OCI-LY1 (cell line): ENCODE data around the gene GNAT1.

Source experiments
- H2AFZ ChIP-seq: fragments of 200-600 bp; sonication (generic), shearing (Covaris generic); 2 replicates; pipeline ENCODE4 v1.6.0; 2014; ENCODE audit warnings: antibody characterized with exemption, mild to moderate bottlenecking, low read length
- H3F3A ChIP-seq: fragments of 200-600 bp; sonication (generic), shearing (Covaris generic); 2 replicates; pipeline ENCODE4 v1.6.0; 2014; ENCODE audit warnings: mild to moderate bottlenecking, antibody characterized with exemption, low read length, moderate library complexity; ENCODE audit not compliant: insufficient read depth
- H3K27ac ChIP-seq: fragments of 200-600 bp; sonication (generic); 2 replicates; pipeline ENCODE4 v1.5.1; 2014; ENCODE audit warnings: low read length, mixed run types, mild to moderate bottlenecking, low read depth; ENCODE audit not compliant: poor library complexity, severe bottlenecking
- H3K27me3 ChIP-seq: fragments of 200-600 bp; sonication (generic); 2 replicates; pipeline ENCODE4 v1.6.0; 2014; ENCODE audit warnings: antibody characterized with exemption, mild to moderate bottlenecking, low read length, moderate library complexity; ENCODE audit not compliant: insufficient read depth
- H3K36me3 ChIP-seq: fragments of 200-600 bp; sonication (generic); 2 replicates; pipeline ENCODE4 v1.6.1; 2014; ENCODE audit warnings: mild to moderate bottlenecking, antibody characterized with exemption, low read length, moderate library complexity, mixed read lengths; ENCODE audit not compliant: insufficient read depth
- H3K4me1 ChIP-seq: fragments of 200-600 bp; sonication (generic); 2 replicates; pipeline ENCODE4 v1.5.1; 2014; ENCODE audit warnings: mild to moderate bottlenecking, low read length, moderate library complexity; ENCODE audit not compliant: insufficient read depth, severe bottlenecking
- H3K4me2 ChIP-seq: fragments of 200-600 bp; sonication (generic), shearing (Covaris generic); 2 replicates; pipeline ENCODE4 v1.6.1; 2014; ENCODE audit warnings: low read length
- H3K4me3 ChIP-seq: fragments of 200-600 bp; sonication (generic); 2 replicates; pipeline ENCODE4 v1.5.1; 2014; ENCODE audit warnings: low read length, low read depth, mild to moderate bottlenecking, mixed read lengths; ENCODE audit not compliant: poor library complexity, severe bottlenecking
- H3K79me2 ChIP-seq: fragments of 200-600 bp; shearing (Covaris generic); 2 replicates; pipeline ENCODE4 v1.6.1; 2016; ENCODE audit warnings: mixed run types, low read length, mixed read lengths; ENCODE audit not compliant: insufficient read depth
- H3K9ac ChIP-seq: fragments of 200-600 bp; sonication (generic), shearing (Covaris generic); 2 replicates; pipeline ENCODE4 v1.6.1; 2014; ENCODE audit warnings: mild to moderate bottlenecking, low read length, mixed read lengths
- H3K9me2 ChIP-seq: fragments of 200-600 bp; sonication (generic), shearing (Covaris generic); 2 replicates; pipeline ENCODE4 v1.6.1; 2014; ENCODE audit warnings: low read depth, mild to moderate bottlenecking, low read length, mixed read lengths
- H3K9me3 ChIP-seq: fragments of 200-600 bp; shearing (Covaris generic); 2 replicates; pipeline ENCODE4 v1.6.1; 2014; ENCODE audit warnings: low read length, mixed read lengths
- H4K20me1 ChIP-seq: fragments of 200-600 bp; sonication (generic), shearing (Covaris generic); 2 replicates; pipeline ENCODE4 v1.6.0; 2016; ENCODE audit warnings: mild to moderate bottlenecking, low read length; ENCODE audit not compliant: insufficient read depth
- CTCF ChIP-seq: fragments of 200-600 bp; sonication (generic), shearing (Covaris generic); IDR thresholded peaks from 2 replicates; pipeline ENCODE4 v1.5.1; 2017; ENCODE audit warnings: mild to moderate bottlenecking, antibody characterized with exemption, low read length, moderate library complexity, mixed read lengths
- EZH2 ChIP-seq: fragments of 200-600 bp; sonication (generic), shearing (Covaris generic); IDR thresholded peaks from 2 replicates; pipeline ENCODE4 v1.8.0; 2017; ENCODE audit warnings: borderline replicate concordance, mixed run types, mild to moderate bottlenecking, antibody characterized with exemption, low read length, moderate library complexity, mixed read lengths

GNAT1 gene

GRCh38 chr3:50177346-50177745, 14.1 kb upstream of the GNAT1 start:
- H3K4me3 ChIP-seq = no peak overlapping the region
- no peak overlapping the region for H3K4me2 ChIP-seq
- H2AFZ ChIP-seq = no peak overlapping the region
- H3K27ac ChIP-seq = no peak overlapping the region
- no peaks in the 10 kb centered on the region for H3K9me3 ChIP-seq
- H3K36me3 ChIP-seq = no peaks in the 10 kb centered on the region
- no peaks in the 10 kb centered on the region; the same call in 1 of the 2 replicates for H3K27me3 ChIP-seq
- no peaks in the 10 kb centered on the region for H4K20me1 ChIP-seq
- H3K79me2 ChIP-seq = no peaks in the 10 kb centered on the region
- TF ChIP-seq CTCF = no peak
- TF ChIP-seq EZH2 = no peak
- no peaks in the 10 kb centered on the region for H3F3A ChIP-seq
- no peak overlapping the region for H3K9ac ChIP-seq
- no peaks in the 10 kb centered on the region for H3K9me2 ChIP-seq
- no peaks in the 10 kb centered on the region for H3K4me1 ChIP-seq

GRCh38 chr3:50179710-50180109, 11.7 kb upstream of the GNAT1 start:
- H3K4me1 ChIP-seq = no peaks in the 10 kb centered on the region
- no peaks in the 10 kb centered on the region for H4K20me1 ChIP-seq
- H3K79me2 ChIP-seq = no peaks in the 10 kb centered on the region
- no peaks in the 10 kb centered on the region for H3K36me3 ChIP-seq
- no peaks in the 10 kb centered on the region for H3K9me2 ChIP-seq
- no peak overlapping the region for H3K4me2 ChIP-seq
- no peaks in the 10 kb centered on the region; the same call in 1 of the 2 replicates for H3K27me3 ChIP-seq
- TF ChIP-seq CTCF (no peak), EZH2 (no peak)
- H3K9me3 ChIP-seq = no peaks in the 10 kb centered on the region
- no peak overlapping the region for H3K27ac ChIP-seq
- no peak overlapping the region for H3K9ac ChIP-seq
- no peak overlapping the region for H2AFZ ChIP-seq
- no peak overlapping the region for H3K4me3 ChIP-seq
- H3F3A ChIP-seq = no peaks in the 10 kb centered on the region

GRCh38 chr3:50181985-50182384, 9.4 kb upstream of the GNAT1 start:
- Histone ChIP-seq H3F3A (no peaks in the 10 kb centered on the region), H3K9me3 (no peaks in the 10 kb centered on the region), H3K27me3 (no peaks in the 10 kb centered on the region; the same call in 1 of the 2 replicates), H3K36me3 (no peaks in the 10 kb centered on the region), H4K20me1 (no peaks in the 10 kb centered on the region), H2AFZ (no peak overlapping the region), H3K4me2 (no peak overlapping the region), H3K4me3 (no peak overlapping the region), H3K27ac (no peak overlapping the region), H3K79me2 (no peaks in the 10 kb centered on the region), H3K9me2 (no peaks in the 10 kb centered on the region), H3K9ac (no peak overlapping the region), H3K4me1 (no peaks in the 10 kb centered on the region)
- TF ChIP-seq EZH2 = no peak
- no peak for TF ChIP-seq CTCF
